ENCODE measurements around the gene IFT88.
A peak's percentile ranks its signal among the peaks of the same experiment; 100 is the strongest.

The IFT88 gene

GRCh38 chr13:20521364-20522115, 45.4 kb upstream of the IFT88 start:
- H3K36me3 ChIP-seq (replicated peaks; ENCODE audit: insufficient read depth, low read length), result no peaks in the 10 kb centered on the region
- H3K27ac ChIP-seq (ENCODE audit: low read length), result no peak overlapping the region
- no peak overlapping the region for H2AFZ ChIP-seq (ENCODE audit: low read length)
- TF ChIP-seq CTCF (IDR thresholded peaks at IDR 0.05; ENCODE audit: low read length) (no peak), EZH2phosphoT487 (IDR thresholded peaks at IDR 0.05; ENCODE audit: low read length) (no peak), EZH2 (optimal IDR thresholded peaks at IDR 0.05; ENCODE audit: low read depth, low read length) (no peak)
- no peaks in the 10 kb centered on the region for H4K20me1 ChIP-seq (ENCODE audit: insufficient read depth, low read length)
- H3K79me2 ChIP-seq (ENCODE audit: low read length), result no peaks in the 10 kb centered on the region
- no peak for DNase-seq
- H3K4me2 ChIP-seq (ENCODE audit: low read depth, low read length), result no peak overlapping the region
- no peaks in the 10 kb centered on the region for H3K4me1 ChIP-seq (ENCODE audit: low read length)
- H3F3A ChIP-seq (ENCODE audit: insufficient read depth, low read length), result no peaks in the 10 kb centered on the region
- H3K27me3 ChIP-seq (replicated peaks; ENCODE audit: insufficient read depth, low read length), result no peaks in the 10 kb centered on the region
- H3K4me3 ChIP-seq (ENCODE audit: low read length), result no peak overlapping the region
- no peaks in the 10 kb centered on the region for H3K9me3 ChIP-seq (replicated peaks; ENCODE audit: insufficient read depth, low read length)
- no peak overlapping the region for H3K9ac ChIP-seq (ENCODE audit: low read length)
- H3K9me2 ChIP-seq (replicated peaks; ENCODE audit: insufficient read depth, low read length), result no peaks in the 10 kb centered on the region

GRCh38 chr13:20525144-20525600, 41.8 kb upstream of the IFT88 start:
- no peak for TF ChIP-seq EZH2 (optimal IDR thresholded peaks at IDR 0.05; ENCODE audit: low read depth, low read length)
- TF ChIP-seq CTCF (IDR thresholded peaks at IDR 0.05; ENCODE audit: low read length), result no peak
- TF ChIP-seq EZH2phosphoT487 (IDR thresholded peaks at IDR 0.05; ENCODE audit: low read length), result no peak
- no peaks in the 10 kb centered on the region for H3K9me2 ChIP-seq (replicated peaks; ENCODE audit: insufficient read depth, low read length)
- no peaks in the 10 kb centered on the region for H3K27me3 ChIP-seq (replicated peaks; ENCODE audit: insufficient read depth, low read length)
- no peaks in the 10 kb centered on the region for H3K36me3 ChIP-seq (replicated peaks; ENCODE audit: insufficient read depth, low read length)
- H3K27ac ChIP-seq (ENCODE audit: low read length), result no peak overlapping the region
- H3K4me2 ChIP-seq (ENCODE audit: low read depth, low read length), result peak overlapping the region; percentile 60
- H3K9me3 ChIP-seq (replicated peaks; ENCODE audit: insufficient read depth, low read length), result no peaks in the 10 kb centered on the region
- no peaks in the 10 kb centered on the region for H3K4me1 ChIP-seq (ENCODE audit: low read length)
- no peaks in the 10 kb centered on the region for H4K20me1 ChIP-seq (ENCODE audit: insufficient read depth, low read length)
- peak overlapping the region; percentile 54 for H2AFZ ChIP-seq (ENCODE audit: low read length)
- no peaks in the 10 kb centered on the region for H3K79me2 ChIP-seq (ENCODE audit: low read length)
- H3F3A ChIP-seq (ENCODE audit: insufficient read depth, low read length), result no peaks in the 10 kb centered on the region
- H3K4me3 ChIP-seq (ENCODE audit: low read length), result peak overlapping the region; percentile 65
- DNase-seq, result peak; percentile 6
- H3K9ac ChIP-seq (ENCODE audit: low read length), result peak overlapping the region; percentile 42; the same call in 1 of the 2 replicates

GRCh38 chr13:20525601-20526544, 41.1 kb upstream of the IFT88 start, which contains the start of gene CRYL1:
CRYL1 (minus strand) TSS chr13:20525857; CDS start chr13:20525794, 63 bp downstream.
- H3K4me2 ChIP-seq (ENCODE audit: low read depth, low read length), result peak within 1 kb of the TSS; percentile 92
- H3F3A ChIP-seq (ENCODE audit: insufficient read depth, low read length), result no peaks in the 10 kb centered on the region
- no peaks in the 10 kb centered on the region for H3K79me2 ChIP-seq (ENCODE audit: low read length)
- H3K9me3 ChIP-seq (replicated peaks; ENCODE audit: insufficient read depth, low read length), result no peaks in the 10 kb centered on the region
- H3K9me2 ChIP-seq (replicated peaks; ENCODE audit: insufficient read depth, low read length), result no peaks in the 10 kb centered on the region
- peak within 1 kb of the TSS; percentile 62 for H3K9ac ChIP-seq (ENCODE audit: low read length)
- peak; percentile 54 for DNase-seq
- H3K27ac ChIP-seq (ENCODE audit: low read length), result peak within 1 kb of the TSS; percentile 70; the same call in 1 of the 2 replicates
- no peaks in the 10 kb centered on the region for H3K27me3 ChIP-seq (replicated peaks; ENCODE audit: insufficient read depth, low read length)
- no peaks in the 10 kb centered on the region for H3K36me3 ChIP-seq (replicated peaks; ENCODE audit: insufficient read depth, low read length)
- TF ChIP-seq CTCF (IDR thresholded peaks at IDR 0.05; ENCODE audit: low read length) (no peak), EZH2 (optimal IDR thresholded peaks at IDR 0.05; ENCODE audit: low read depth, low read length) (no peak), EZH2phosphoT487 (IDR thresholded peaks at IDR 0.05; ENCODE audit: low read length) (no peak)
- H2AFZ ChIP-seq (ENCODE audit: low read length), result peak within 1 kb of the TSS; percentile 75
- H3K4me1 ChIP-seq (ENCODE audit: low read length), result no peaks in the 10 kb centered on the region
- no peaks in the 10 kb centered on the region for H4K20me1 ChIP-seq (ENCODE audit: insufficient read depth, low read length)
- peak within 1 kb of the TSS; percentile 72 for H3K4me3 ChIP-seq (ENCODE audit: low read length)

All from MM.1S (cell line).